Measurements from ENCODE around the gene SLC44A3. TPM values are rescaled to one million over a fixed set of nuclear protein-coding genes. Genes with fewer than 3 reads are reported as not detected.
A peak's percentile ranks its signal among the peaks of the same experiment; 100 is the strongest.

Gene SLC44A3
- total RNA-seq, 6 donors from 2014 or later: 6.3 to 24.2 (median 17.8) TPM

GRCh38 chr1:94901841-94902240 is 81.7 kb downstream of the SLC44A3 start:
- DNase-seq: no peak
- no peaks in the 10 kb centered on the region for H3K9me3 ChIP-seq
- peaks cover 0 to 54% (median 14%) of the 10 kb centered on the region in 4 donors for H3K36me3 ChIP-seq
- TF ChIP-seq POLR2AphosphoS5 (IDR thresholded peaks at IDR 0.05): no peak
- no peak for TF ChIP-seq CTCF (IDR thresholded peaks at IDR 0.05)
- no peak for TF ChIP-seq POLR2A (IDR thresholded peaks at IDR 0.05)
- TF ChIP-seq EP300 (IDR thresholded peaks at IDR 0.05): no peak
- H3K4me3 ChIP-seq: no peak overlapping the region
- no peak overlapping the region for H3K27ac ChIP-seq
- 92 to 94% methylated on average over 4 of the region's 4 CpGs for WGBS, 2 donors
- no peak for ATAC-seq (ENCODE audit: low FRiP score in 2 of 2)
- H3K4me1 ChIP-seq: peaks cover 28 to 35% (median 32%) of the 10 kb centered on the region in 4 donors
- no peaks in the 10 kb centered on the region for H3K27me3 ChIP-seq

DNA sequence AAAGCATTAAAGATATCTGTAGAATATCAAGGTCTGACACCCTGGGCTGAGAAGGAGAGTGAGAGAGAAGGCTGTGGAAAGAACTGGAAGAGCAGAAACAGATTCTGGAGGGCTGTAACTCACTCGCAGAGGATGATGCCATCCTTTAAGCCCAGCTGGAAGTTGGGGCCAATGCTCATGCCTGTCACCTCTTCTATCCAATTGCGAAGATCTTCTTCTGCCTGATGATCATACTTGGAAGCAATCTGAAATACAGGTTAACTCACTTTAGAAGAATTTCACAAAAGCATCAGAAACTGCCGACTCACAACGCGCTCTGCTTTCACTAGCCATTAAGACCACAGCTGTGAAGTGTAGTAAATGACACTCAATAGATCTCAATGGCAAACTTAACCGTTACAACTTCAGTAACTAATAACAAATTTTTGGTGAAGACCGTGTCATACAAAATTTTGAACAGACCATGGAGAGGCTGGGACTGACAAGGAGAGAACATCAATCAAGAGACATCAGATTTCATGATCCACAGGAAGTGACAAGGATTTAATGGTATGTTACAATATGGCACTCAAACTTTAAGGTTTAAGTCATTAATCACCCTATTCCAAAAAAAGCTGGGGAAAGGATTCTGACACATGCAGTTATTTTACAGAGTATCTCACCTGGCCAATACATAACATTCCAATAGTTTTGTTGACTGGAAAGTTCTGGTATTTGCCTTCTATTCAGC is 83.3 kb downstream of the SLC44A3 start:
- H3K9me3 ChIP-seq: no peaks in the 10 kb centered on the region
- DNase-seq (no peak), ATAC-seq (ENCODE audit: low FRiP score in 2 of 2) (no peak)
- H3K27ac ChIP-seq: peak overlapping the region in 2 of 4 donors; percentile 22 to 23
- peaks cover 28 to 39% (median 31%) of the 10 kb centered on the region in 4 donors for H3K4me1 ChIP-seq
- no peaks in the 10 kb centered on the region for H3K27me3 ChIP-seq
- TF ChIP-seq POLR2AphosphoS5 (IDR thresholded peaks at IDR 0.05) (no peak), POLR2A (IDR thresholded peaks at IDR 0.05) (no peak), CTCF (IDR thresholded peaks at IDR 0.05) (no peak), EP300 (IDR thresholded peaks at IDR 0.05) (no peak)
- no peak overlapping the region for H3K4me3 ChIP-seq
- 75 to 77% methylated on average over 7 of the region's 7 CpGs for WGBS, 2 donors
- peaks cover 0 to 46% (median 11%) of the 10 kb centered on the region in 4 donors for H3K36me3 ChIP-seq

- 77 to 80% methylated on average over 4 of the region's 4 CpGs for WGBS, 2 donors
Measured at GRCh38 chr1:94905207-94905606, 85.0 kb downstream of the SLC44A3 start.

GRCh38 chr1:94906382-94906781 is 86.2 kb downstream of the SLC44A3 start:
- DNase-seq (no peak), ATAC-seq (ENCODE audit: low FRiP score in 2 of 2) (no peak)
- Histone ChIP-seq H3K9me3 (no peaks in the 10 kb centered on the region), H3K36me3 (peaks cover 0 to 26% (median 7%) of the 10 kb centered on the region in 4 donors), H3K27ac (no peak overlapping the region), H3K27me3 (no peaks in the 10 kb centered on the region), H3K4me3 (no peak overlapping the region), H3K4me1 (peaks cover 21 to 38% (median 29%) of the 10 kb centered on the region in 4 donors)
- 70 to 72% methylated on average over 5 of the region's 5 CpGs for WGBS, 2 donors
- TF ChIP-seq POLR2AphosphoS5 (IDR thresholded peaks at IDR 0.05): no peak
- no peak for TF ChIP-seq POLR2A (IDR thresholded peaks at IDR 0.05)
- no peak for TF ChIP-seq CTCF (IDR thresholded peaks at IDR 0.05)
- TF ChIP-seq EP300 (IDR thresholded peaks at IDR 0.05): no peak

More at GRCh38 chr1:94905207-94905606, 85.0 kb downstream of the SLC44A3 start:
- Histone ChIP-seq H3K27ac (peak overlapping the region in 2 of 4 donors; percentile 3 to 10), H3K4me3 (no peak overlapping the region), H3K27me3 (no peaks in the 10 kb centered on the region), H3K4me1 (peaks cover 14 to 37% (median 27%) of the 10 kb centered on the region in 4 donors), H3K36me3 (peaks cover 0 to 36% (median 9%) of the 10 kb centered on the region in 4 donors), H3K9me3 (no peaks in the 10 kb centered on the region)
- ATAC-seq (ENCODE audit: low FRiP score in 2 of 2): no peak
- TF ChIP-seq POLR2A (IDR thresholded peaks at IDR 0.05) (no peak), CTCF (IDR thresholded peaks at IDR 0.05) (no peak), POLR2AphosphoS5 (IDR thresholded peaks at IDR 0.05) (no peak), EP300 (IDR thresholded peaks at IDR 0.05) (no peak)
- DNase-seq: peak in 1 of 2 donors; percentile 55

Measured in upper lobe of left lung (tissue), 6 donors.